ENCODE results near the gene C1orf105.

Gene C1orf105

DNA sequence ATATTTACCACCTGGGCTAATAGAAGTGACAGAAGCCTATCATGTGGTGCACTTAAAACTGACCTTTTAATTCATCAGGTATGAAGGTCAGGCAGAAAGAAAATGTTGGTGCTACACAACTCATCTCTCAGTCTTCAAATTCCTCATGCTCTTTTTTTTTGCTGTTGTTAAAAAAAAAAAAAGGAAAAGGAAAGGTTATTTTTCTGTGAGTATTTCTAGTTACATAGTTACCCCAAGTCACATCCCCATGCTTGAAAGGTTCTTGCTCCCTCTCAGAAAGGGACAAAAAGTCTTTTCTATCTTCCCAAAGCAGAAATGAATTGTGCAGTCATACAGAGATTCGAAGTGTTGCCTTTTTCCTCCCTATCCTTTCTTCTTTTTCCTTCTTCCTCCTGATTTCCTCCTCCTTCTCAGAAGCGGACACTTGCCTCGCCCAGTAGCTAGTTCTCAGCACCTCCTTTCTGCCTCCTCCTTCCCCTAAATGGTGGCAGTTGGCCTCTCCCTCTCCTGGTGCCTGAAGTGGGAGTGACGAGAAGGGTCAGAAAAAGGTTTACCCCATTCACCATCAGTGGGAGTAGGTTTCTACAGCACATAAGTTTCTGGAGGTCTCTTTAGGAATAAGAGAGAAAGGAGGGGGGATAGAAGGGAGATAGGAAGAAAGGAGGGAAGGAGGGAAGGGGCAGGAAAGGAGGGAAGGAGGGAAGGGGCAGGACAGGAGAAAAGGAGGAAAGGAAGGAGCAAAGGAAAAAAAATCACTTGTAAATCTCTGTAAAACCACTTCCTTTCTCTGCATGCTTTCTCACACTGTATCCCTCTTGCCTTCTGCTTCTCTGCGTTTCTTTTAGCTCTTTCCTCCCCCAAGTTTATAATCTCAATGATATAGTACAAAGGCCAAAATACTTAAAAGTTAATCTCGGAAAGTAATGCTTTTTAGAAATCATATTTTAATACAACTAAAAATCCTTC is 20.4 kb upstream of the C1orf105 start:
- H3K4me3 ChIP-seq (ENCODE audit: low read depth, low read length): no peak overlapping the region
- DNase-seq (ENCODE audit: low read depth): no peak
- no peak for TF ChIP-seq CTCF (conservative IDR thresholded peaks at IDR 0.05; ENCODE audit: low read depth, low read length)

GRCh38 chr1:172400722-172401105 is 19.8 kb upstream of the C1orf105 start:
- DNase-seq (ENCODE audit: low read depth): no peak
- no peak for TF ChIP-seq CTCF (conservative IDR thresholded peaks at IDR 0.05; ENCODE audit: low read depth, low read length)
- no peak overlapping the region for H3K4me3 ChIP-seq (ENCODE audit: low read depth, low read length)

DNA sequence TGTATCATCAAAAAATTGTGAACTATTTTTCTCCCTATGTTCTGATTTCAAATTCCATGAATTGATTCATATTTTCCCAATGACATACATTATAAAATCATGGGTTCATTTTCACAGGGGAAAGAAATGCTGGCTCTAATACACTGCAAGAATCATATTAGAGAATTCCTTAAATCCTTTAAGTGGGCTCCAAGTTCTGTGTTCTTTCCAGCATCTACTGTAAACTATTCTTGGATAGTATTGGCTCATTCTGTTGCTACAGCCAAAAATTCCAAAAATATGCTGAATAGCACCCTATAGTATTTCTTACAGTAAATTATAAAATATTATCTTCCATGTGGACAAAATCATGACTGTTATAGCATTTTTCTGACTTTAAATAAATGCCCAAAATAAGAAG is 19.0 kb upstream of the C1orf105 start:
- no peak for TF ChIP-seq CTCF (conservative IDR thresholded peaks at IDR 0.05; ENCODE audit: low read depth, low read length)
- no peak for DNase-seq (ENCODE audit: low read depth)
- H3K4me3 ChIP-seq (ENCODE audit: low read depth, low read length): no peak overlapping the region

DNA sequence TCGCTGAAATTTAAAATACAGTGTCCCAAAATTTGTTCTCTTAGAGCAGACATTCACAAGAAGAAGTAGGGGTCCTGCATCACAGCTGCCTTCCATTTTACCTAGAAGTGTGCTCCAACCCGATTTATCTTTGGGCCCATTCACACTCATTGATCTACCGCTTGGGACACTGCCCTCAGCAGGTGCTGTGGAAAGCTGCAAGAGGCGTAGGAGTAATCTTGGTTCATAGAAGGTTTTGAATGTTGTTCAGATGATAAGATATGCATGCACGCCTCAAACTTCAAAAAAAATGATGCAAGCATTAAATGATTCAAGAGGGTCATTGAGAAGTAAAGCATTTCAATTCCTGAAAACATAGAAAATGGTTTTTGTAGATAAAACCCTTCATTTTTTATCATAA is 18.6 kb upstream of the C1orf105 start:
- peak; percentile 48 for TF ChIP-seq CTCF (conservative IDR thresholded peaks at IDR 0.05; ENCODE audit: low read depth, low read length)
- no peak for DNase-seq (ENCODE audit: low read depth)
- no peak overlapping the region for H3K4me3 ChIP-seq (ENCODE audit: low read depth, low read length)

GRCh38 chr1:172402878-172403569 is 17.5 kb upstream of the C1orf105 start:
- no peak for DNase-seq (ENCODE audit: low read depth)
- TF ChIP-seq CTCF (conservative IDR thresholded peaks at IDR 0.05; ENCODE audit: low read depth, low read length): no peak
- H3K4me3 ChIP-seq (ENCODE audit: low read depth, low read length): no peak overlapping the region

- no peak for TF ChIP-seq CTCF (conservative IDR thresholded peaks at IDR 0.05; ENCODE audit: low read depth, low read length)
- H3K4me3 ChIP-seq (ENCODE audit: low read depth, low read length): no peak overlapping the region
- DNase-seq (ENCODE audit: low read depth): no peak
These were observed 16.4 kb upstream of the C1orf105 start for GRCh38 chr1:172404121-172404520.

Measured in choroid plexus epithelial cell (primary cell).